OCI-M1 (cell line): ENCODE measurements around the gene ACTR1A.
"Not testable (repeated sequence)": the region's sequence is repeated elsewhere in the genome, so short reads cannot be mapped to it uniquely, and the experiment has no call there.

Experiments
- DNase-seq: peaks from one replicate; lab custom pipeline; 2025; lab: John Stamatoyannopoulos, UW

Gene ACTR1A

DNA sequence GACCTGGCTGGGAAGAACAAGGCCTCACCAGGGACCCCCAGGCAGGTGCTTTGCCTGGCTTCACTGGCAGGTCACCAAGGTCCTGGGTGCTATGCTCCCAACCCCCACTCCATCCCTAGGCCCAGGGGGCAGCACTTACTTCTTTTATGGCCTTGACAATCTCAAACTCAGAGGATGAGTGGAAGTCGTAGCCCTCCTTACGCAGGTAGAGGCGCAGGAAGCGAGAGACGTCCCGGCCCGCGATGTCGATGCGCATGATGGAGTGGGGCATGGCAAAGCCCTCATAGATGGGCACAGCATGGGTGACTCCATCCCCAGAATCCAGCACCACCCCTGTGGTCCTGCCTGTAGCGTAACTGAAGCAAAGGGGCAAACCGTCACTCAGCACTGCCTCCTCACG, 18.5 kb downstream of the ACTR1A start:
- no peak for DNase-seq

DNA sequence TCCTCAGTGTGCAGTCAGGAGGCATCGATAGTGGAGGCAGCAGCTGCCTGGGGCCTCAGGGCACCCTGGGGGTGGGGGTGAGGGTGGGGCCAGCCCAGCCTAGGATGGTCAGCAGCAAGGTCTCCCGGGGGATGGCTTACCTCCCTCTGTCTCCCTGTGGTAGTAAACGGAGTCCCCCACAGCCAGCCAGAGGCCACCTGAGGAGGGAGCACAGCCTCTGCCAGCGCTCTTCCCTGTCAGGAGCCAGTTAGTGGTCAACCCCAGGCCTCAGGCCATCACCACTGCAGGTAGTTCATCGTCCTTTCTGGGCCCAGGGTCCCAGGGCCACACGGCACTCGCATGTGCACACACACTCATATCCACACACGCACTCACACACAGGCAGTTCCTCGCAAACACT, 22.1 kb downstream of the ACTR1A start:
- no peak for DNase-seq

DNA sequence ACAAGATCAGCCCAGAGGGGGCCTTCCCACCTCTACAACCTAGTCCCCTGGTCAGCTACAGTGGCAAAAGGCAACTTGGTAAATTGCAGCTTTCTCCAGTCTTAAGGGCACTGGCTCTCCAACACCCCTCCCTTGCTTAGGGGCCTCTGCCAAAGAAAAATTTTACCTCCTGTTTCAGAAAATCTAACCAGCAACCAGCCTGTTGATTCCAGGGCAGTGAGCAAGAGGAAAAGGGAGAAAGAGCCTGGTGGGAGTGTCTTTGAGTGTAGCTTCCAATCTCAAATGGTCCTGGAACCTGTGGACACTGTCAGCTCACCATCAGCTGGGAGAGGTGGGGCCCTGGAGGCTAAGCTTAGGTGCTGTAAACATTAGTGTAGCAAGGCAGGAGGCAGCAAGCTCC, 22.9 kb downstream of the ACTR1A start:
- DNase-seq: no peak

DNA sequence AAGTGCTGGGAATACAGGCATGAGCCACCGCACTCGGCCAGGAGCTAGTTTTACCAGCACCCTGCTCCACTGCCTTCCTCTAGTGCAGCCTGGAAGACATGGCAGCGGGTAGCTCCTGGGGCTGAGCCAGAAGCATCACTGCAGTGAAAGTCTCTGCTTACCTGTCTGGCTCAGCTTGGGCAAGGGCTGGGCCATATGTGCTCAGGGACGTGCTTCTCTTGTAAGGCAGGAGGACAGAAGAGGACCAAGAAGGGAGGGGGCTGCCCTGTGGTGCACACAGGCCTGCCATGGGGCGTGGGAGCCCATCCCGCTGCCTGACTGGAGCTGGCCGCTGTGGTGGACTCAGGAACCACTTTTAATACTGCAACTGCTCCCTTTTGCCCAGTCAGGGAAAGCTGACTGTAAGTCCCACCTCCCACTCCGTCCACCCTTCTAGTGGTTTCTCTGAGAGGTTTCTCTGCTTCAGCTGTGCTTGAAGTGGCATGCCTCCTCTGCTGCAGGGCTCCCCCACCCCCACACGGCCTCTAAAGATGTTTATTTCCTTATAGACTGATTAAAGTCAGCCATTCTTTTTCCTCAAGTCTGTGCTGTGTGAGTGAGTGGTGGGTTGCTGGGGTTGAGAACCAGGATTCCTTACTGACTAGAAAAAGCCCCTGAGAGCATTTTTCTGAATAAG, 25.9 kb downstream of the ACTR1A start:
- no peak for DNase-seq

DNA sequence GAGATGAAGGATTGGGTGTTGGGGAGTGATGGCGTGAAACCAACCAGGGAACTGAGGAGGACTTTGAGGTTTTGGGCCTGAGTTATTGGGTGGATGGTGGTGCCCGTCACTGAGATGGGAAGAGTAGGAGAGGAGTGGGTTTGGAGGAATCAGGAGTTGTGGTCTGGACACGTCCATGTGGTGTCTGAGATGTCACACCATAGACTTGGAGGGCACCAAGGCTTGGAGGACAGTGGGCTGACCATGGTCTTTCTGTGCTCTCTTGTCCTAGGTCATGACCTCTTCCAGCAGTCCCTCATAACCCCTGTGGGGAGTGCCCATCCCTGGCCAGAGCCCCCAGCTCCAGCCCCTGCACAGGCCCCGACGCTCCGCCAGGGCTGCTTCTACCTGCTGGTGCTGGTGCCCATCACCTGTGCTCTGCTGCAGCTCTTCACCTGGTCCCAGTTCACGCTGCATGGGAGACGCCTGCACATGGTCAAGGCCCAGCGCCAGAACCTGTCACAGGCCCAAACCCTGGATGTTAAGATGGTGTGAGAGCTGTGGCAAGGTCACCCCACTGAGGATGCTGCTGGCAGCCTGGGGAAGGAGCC, 27.0 kb downstream of the ACTR1A start:
- no peak for DNase-seq

DNA sequence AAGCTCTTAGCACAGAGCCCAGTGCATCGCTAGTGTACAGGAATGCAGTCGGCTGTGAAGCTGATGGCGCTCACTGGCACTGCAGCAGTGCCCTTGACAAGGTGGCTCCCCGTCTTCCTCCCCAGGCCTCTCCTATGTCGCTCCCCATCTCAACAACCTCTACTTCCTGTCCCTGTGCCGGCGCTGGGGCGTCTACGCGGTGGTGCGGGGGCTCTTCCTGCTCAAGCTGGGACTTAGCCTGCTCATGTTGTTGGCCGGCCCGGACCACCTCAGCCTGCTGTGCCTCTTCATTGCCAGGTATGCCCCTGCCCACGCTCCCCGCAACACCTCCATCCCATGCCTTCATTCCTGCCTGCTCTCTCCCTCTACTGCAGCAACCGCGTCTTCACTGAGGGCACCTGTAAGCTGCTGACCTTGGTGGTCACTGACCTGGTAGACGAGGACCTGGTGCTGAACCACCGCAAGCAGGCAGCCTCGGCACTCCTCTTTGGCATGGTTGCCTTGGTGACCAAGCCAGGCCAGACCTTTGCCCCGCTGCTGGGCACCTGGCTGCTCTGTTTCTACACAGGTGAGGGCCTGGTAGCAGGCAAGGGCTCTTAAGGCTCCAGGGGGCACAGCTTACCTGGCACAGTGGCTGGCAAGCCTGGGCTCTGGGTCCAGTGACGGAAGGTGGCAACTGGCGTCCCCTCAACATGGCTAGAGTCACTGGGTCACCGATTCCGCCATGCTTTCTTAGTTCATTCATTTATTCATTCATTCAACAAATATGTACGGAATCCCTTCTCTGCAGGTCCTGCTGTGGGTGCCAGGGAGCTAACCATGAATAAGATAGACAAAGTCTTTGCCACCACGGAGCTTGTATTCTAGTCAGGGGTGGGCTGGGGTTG, 28.8 kb downstream of the ACTR1A start:
- no peak for DNase-seq

DNA sequence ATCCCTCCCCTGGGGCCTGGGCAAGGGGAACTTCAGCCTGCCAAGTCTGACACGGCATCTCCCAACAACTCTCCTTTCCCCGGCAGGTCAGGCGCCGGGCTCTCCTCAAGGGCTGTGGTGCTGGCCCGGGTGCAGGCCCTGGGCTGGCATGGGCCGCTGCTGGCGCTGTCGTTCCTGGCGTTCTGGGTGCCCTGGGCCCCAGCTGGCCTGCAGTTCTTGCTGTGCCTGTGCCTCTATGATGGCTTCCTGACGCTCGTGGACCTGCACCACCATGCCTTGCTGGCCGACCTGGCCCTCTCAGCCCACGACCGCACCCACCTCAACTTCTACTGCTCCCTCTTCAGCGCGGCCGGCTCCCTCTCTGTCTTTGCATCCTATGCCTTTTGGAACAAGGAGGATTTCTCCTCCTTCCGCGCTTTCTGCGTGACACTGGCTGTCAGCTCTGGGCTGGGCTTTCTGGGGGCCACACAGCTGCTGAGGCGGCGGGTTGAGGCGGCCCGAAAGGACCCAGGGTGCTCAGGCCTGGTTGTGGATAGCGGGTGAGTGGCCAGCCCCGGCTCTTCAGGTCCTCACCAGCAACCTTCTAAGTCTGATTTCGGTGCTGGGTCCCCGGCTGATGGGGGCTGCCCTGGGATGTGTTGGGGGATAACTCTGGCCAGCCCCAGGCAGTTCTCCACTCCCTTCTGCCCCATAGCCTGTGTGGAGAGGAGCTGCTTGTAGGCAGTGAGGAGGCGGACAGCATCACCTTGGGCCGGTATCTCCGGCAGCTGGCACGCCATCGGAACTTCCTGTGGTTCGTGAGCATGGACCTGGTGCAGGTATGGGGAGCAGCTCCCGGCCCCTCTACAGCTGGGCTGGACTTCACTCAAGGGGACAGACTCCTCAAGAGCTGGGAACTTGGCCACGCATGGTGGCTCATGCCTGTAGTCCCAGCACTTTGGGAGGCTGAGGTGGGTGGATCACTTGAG, 31.6 kb downstream of the ACTR1A start:
- no peak for DNase-seq

DNA sequence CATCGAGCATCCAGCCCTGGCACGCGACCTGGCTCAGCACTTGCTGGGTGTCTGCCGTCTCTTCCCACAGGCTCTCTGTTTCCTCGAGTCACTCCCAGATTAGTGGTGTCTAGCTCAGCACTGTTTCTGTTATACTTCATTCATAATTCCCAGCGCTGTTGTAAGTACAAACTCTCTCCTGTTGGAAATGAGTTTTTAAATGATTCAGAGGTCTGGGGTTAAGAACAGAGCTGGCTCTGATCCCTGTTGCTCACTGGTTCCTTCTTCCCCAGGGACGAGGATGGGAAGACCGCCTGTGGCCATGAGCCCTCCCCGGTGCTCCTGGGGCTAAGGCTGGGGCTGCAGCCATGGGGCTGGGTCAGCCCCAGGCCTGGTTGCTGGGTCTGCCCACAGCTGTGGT, 33.8 kb downstream of the ACTR1A start:
- DNase-seq: no peak

DNA sequence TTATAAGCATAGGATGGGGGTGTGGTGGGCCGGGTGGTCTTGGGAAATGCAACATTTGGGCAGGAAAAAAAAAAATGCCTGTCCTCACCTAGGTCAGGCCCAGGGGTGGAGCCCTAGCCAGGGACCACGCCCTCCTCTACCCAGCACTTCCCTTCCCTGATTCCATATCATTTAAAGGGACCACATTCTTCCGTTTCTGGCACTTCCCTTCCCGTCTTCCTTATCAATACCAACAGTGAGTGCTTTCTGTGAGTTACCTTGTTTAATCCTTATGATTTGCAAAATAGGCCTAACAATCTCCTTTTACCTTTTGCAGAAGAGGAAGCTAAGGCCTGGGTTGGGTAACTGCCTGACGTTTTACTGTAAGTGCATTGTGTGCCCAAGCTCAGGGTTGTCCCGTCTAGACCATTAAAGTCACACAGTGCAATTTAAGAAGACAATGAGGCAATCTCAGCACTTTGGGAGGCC, 34.5 kb downstream of the ACTR1A start:
- DNase-seq: peak; percentile 87

DNA sequence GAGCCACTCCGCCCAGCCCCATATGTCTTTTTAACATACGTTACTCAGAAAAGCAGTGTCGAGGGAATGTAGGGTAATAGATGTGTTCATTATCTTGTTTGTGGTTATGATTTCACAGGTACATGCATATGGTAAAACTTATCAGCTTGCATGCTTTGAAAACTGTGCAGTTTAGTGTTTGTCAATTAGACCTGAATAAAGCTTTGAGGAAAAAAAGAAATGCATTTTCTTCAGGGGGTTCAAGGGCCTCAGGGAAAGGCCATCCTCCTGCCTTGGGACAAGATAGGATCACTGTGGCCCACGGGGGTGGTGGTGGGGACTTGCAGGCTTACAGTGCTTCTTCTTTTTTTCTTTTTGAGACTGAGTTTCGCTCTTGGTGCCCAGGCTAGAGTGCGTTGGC, 35.2 kb downstream of the ACTR1A start:
- DNase-seq: no peak

DNA sequence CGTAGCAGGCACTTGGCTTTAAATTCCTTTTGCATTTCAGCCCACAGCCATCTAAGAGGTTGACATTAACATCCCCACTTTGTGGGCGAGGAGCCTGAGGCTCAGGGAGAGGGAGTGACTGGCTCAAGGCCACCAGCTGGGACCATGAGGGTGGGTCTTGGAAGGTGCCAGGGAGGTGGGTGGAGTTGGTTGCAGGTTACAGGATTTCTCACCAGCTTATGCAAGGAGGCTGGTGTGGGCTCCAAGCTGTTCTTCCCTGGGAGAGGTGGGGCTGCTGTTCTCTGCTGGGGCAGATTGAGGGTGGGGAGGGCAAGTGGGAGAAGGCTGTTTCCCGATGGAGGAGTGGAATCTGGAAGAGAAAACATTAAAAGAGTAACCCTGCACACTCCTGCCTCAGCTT, 37.0 kb downstream of the ACTR1A start:
- DNase-seq: no peak

DNA sequence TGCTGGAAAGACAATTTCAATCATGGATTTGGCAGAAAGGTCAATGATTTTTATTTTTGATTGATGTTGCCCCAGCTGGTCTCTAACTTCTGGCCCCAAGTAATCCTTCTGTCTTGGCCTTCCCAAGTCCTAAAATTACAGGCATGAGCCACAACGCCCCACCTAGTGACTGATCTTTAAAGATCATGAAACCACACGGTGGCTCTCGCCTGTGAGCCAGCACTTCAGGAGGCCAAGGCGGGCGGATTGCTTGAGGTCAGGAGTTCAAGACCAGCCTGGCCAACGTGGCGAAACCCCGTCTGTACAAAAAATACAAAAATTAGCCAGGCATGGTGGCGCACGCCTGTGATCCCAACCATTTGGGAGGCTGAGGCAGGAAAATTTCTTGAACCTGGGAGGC, 38.5 kb downstream of the ACTR1A start:
- DNase-seq: no peak

DNA sequence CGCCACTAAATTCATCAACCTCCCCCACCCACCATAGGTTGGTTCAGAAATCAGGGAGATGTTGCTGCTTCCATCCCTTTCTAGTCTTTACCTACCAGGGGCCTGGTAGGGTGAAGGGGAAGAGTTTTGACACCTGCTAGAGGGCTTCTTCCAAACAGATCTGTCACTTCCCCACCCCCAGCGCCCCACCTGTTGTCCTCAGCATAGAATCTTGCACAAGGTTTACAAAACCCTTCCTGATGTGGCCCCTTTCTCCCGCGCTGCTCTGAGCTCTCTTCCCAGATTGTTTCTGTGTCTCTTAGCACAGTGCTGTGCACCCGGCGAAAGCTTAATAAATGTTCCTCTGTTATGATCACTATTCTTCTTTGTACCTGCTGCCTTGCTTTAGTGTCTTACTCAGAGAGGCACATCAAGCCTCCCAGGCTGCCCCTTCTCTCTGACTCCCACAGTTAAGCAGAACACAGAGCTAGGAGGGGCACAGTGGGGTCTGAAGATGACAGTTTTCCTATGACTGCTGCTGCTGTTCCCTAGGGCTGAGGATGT, 39.9 kb downstream of the ACTR1A start:
- no peak for DNase-seq

DNA sequence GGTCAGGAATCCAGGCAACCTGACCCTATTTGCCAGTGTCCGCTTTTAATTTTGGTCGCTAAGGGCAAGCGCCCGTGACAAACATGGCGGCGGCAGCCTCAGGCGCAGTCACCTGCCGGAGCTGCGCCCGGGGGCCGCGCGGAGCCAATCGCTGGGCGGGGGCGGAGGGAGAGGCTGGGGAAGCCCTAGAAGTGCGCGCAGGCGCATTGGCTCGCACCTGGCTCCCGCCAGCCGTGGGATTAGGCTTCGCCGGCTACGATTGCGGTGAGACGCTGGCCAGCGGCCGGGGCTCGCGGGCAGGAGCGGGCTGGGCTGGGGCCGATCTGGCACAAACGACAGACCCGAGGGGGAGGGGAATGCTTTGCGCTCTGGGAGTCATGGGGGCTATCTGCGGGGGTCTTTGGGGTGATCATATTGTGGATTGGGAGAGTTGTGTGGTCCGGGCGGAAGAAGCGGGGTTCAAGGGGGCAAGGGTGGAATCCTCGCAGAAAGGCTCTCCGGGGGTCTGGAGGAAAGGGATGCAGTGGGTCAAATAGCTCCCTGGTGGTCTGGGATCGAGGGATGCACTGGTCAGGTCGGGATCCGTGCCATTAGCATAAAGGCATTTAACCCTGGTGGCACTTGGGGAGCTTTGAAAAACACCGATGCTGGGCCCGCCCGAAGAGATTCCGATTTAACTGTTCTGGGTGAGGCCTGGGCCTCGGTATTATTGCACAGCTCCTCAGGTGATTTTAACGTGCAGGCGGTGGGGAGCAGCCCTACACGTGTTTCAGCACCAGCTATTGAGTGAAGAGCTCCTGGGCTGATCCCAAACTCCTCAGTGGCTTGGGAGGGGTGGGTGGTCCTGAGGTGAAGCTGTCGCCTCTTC, 41.1 kb downstream of the ACTR1A start:
- peak; percentile 98 for DNase-seq

DNA sequence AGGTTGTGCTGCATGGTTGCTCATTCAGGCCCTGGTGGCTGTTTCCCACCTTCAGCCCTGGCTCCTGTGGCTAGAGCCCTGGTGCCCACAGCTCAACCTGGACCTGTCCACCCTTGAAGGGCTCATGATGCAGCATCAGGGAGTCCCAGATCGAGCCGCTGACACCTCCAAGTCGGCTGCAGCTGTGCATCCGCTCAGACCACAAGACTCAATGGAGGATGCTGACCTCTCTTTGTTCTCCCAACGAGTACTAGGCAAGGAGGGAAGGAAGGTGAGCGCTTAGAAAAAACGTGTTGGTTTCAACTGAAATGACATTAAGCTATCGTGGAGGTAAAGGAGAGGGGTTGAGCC, 41.7 kb downstream of the ACTR1A start:
- DNase-seq: no peak

DNA sequence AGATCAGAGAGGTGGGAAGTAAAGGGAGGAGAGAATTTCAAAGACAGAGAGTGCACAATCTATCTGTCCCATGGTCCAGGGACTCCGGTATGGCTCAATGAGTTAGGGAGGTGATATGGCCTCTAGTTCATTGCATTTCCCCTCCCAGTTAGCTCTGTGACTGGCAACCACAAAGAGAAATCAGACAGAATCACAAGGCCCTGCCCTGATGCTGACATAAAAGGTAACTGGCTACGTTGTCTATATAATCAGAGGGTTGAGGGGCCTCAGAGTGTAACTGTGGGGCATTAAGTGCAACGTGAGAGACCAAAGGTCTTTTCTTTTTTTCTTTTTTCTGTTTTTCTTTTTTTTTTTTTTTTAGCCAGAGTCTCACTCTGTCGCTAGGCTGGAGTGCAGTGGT, 43.9 kb downstream of the ACTR1A start:
- DNase-seq: no peak

DNA sequence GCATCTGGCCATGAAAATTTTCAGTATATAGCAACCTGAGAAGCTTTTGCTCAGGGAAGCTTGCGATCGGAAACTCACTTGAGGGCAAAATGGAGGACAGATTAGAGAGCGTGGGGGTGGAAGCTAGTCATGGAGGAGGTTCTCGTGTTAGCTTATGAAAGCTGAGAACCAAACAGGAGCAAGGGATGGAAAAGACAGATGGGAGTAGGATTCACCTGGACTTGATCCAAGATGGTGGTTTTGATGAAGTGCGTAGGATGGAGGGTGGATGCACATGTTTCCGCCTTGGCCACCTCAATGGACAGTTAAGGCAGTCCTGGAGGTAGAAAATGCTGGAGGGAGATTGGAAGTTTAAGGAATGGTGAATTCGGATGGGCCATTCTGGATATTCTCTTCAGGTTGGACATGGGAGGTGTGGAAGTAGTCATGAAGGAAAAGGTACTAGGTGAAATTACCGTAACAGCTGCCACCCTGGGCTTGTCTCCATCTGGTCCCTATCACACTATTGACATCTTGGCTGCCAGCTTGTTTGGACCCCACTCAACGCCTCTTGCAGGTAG, 44.8 kb downstream of the ACTR1A start:
- no peak for DNase-seq

DNA sequence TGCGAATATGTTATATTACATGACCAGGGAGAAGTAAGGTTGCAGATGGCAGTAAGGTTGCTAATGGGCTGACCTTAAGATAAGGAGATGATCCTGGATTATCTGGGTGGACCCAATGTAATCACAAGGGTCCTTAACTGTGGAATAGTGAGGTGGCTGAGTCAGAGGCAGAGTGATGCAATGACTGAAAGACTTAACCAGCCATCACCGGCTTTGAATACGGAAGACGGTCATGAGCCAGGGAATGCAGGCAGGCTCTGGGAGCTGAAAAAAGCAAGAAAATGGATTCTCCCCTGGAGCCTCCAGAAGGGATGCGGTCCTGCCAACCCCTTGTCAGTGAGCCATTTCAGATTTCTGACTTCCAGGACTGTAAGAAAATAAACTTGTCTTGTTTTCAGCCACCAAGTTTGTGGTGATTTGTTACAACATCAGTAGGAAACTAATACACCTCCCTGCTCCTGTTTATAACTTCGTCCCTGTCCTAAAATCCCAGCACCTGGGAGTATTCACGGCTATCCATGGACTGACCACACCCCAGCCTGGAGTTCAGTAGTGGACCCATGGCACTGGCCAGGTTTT, 46.5 kb downstream of the ACTR1A start:
- DNase-seq: peak; percentile 78

DNA sequence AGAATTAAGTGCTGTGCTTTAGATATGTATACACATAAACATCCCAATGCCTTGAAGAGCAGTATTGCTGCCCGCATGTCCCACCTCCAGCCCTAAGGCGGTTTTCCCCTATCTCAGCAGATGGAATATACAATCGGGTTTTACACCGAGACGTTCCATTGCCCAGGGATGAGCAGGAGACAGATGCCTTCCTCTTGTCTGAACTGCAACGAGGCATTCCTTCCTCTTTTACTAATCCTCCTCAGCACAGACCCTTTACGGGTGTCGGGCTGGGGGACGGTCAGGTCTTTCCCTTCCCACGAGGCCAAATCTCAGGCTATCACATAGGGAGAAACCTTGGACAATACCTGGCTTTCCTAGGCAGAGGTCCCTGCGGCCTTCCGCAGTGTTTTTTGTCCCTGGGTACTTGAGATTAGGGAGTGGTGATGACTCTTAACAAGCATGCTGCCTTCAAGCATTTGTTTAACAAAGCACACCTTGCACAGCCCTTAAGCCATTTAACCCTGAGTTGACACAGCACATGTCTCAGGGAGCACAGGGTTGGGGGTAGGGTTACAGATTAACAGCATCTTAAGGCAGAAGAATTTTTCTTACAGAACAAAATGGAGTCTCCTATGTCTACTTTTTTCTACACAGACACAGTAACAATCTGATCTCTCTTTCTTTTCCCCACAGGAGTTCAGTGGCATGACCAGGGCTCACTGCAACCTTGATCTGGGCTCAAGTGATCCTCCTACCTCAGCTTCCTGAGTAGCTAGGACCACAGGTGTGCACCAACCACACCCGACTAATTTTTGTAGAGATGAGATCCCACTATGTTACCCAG, 47.6 kb downstream of the ACTR1A start:
- not testable (repeated sequence) for DNase-seq
